ENCODE measurements around the gene SEC24C. TPM values are rescaled to one million over a fixed set of nuclear protein-coding genes. Genes with fewer than 3 reads are reported as not detected.
"Not testable (repeated sequence)": the region's sequence is repeated elsewhere in the genome, so short reads cannot be mapped to it uniquely, and the experiment has no call there.

The SEC24C gene
- total RNA-seq, 1 donor from 2014 or later: 48.4 TPM

- no peak for DNase-seq (ENCODE audit: low read depth in 2 of 2)
Measured at GRCh38 chr10:73732426-73732825, 11.7 kb upstream of the SEC24C start.

- DNase-seq (ENCODE audit: low read depth in 2 of 2): no peak
Measured at GRCh38 chr10:73732931-73733623, 11.1 kb upstream of the SEC24C start.

GRCh38 chr10:73734028-73734720 lies 10.0 kb upstream of the SEC24C start:
- no peak for DNase-seq (ENCODE audit: low read depth in 2 of 2)

GRCh38 chr10:73734796-73735305 lies 9.3 kb upstream of the SEC24C start:
- DNase-seq (ENCODE audit: low read depth in 2 of 2): no peak

- DNase-seq (ENCODE audit: low read depth in 2 of 2): not testable (repeated sequence)
Measured at GRCh38 chr10:73740501-73741254, 3.5 kb upstream of the SEC24C start.

- DNase-seq (ENCODE audit: low read depth in 2 of 2): no peak
Measured at GRCh38 chr10:73742454-73742734, 1.8 kb upstream of the SEC24C start.

GRCh38 chr10:73743327-73743904 lies 756 bp upstream of the SEC24C start:
- DNase-seq (ENCODE audit: low read depth in 2 of 2): no peak

GRCh38 chr10:73744664-73744975 lies 448 bp downstream of the SEC24C start:
- DNase-seq (ENCODE audit: low read depth in 2 of 2): peak in 1 of 2 donors; percentile 70

- DNase-seq (ENCODE audit: low read depth in 2 of 2): no peak
Measured at GRCh38 chr10:73746721-73747120, 2.5 kb downstream of the SEC24C start.

GRCh38 chr10:73750819-73751218 lies 6.6 kb downstream of the SEC24C start:
- DNase-seq (ENCODE audit: low read depth in 2 of 2): no peak

GRCh38 chr10:73756183-73756582 lies 12.0 kb downstream of the SEC24C start:
- DNase-seq (ENCODE audit: low read depth in 2 of 2): no peak

- no peak for DNase-seq (ENCODE audit: low read depth in 2 of 2)
Measured at GRCh38 chr10:73758704-73759511, 14.7 kb downstream of the SEC24C start.

GRCh38 chr10:73759512-73760115 lies 15.4 kb downstream of the SEC24C start:
- no peak for DNase-seq (ENCODE audit: low read depth in 2 of 2)

GRCh38 chr10:73761781-73762180 lies 17.6 kb downstream of the SEC24C start:
- no peak for DNase-seq (ENCODE audit: low read depth in 2 of 2)

- DNase-seq (ENCODE audit: low read depth in 2 of 2): no peak
Measured at GRCh38 chr10:73762915-73763314, 18.7 kb downstream of the SEC24C start.

- DNase-seq (ENCODE audit: low read depth in 2 of 2): no peak
Measured at GRCh38 chr10:73763343-73763742, 19.2 kb downstream of the SEC24C start.

- no peak for DNase-seq (ENCODE audit: low read depth in 2 of 2)
Measured at GRCh38 chr10:73765066-73765465, 20.9 kb downstream of the SEC24C start.

GRCh38 chr10:73768881-73769280 lies 24.7 kb downstream of the SEC24C start:
- DNase-seq (ENCODE audit: low read depth in 2 of 2): no peak

- no peak for DNase-seq (ENCODE audit: low read depth in 2 of 2)
Measured at GRCh38 chr10:73769396-73769795, 25.2 kb downstream of the SEC24C start.

- DNase-seq (ENCODE audit: low read depth in 2 of 2): peak; percentile 71 to 84
Measured at GRCh38 chr10:73771722-73772280, 27.6 kb downstream of the SEC24C start.
